ENCODE results near the gene PDZD2. TPM values are rescaled to one million over a fixed set of nuclear protein-coding genes. Genes with fewer than 3 reads are reported as not detected.
A peak's percentile ranks its signal among the peaks of the same experiment; 100 is the strongest.

PDZD2 gene
- total RNA-seq, 4 donors from 2014 or later, result 2.8 to 5.3 (median 4.0) TPM

- H3K27me3 ChIP-seq, result no peaks in the 10 kb centered on the region
- intact Hi-C loops (cut with DNase I; ENCODE audit: low total_unique reads) (no loop called here), in situ Hi-C loops (cut with MboI; ENCODE audit: low sequenced_read_pairs in 4 of 4) (no loop called here)
- H3K4me3 ChIP-seq, result no peak overlapping the region
- TF ChIP-seq POLR2A (IDR thresholded peaks at IDR 0.05) (no peak), CTCF (IDR thresholded peaks at IDR 0.05 in 4 of 5, conservative IDR thresholded peaks at IDR 0.05 in 1 of 5) (no peak)
- H3K9me3 ChIP-seq, result no peaks in the 10 kb centered on the region
- ATAC-seq (no peak), DNase-seq (no peak)
- no peak overlapping the region for H3K27ac ChIP-seq
- H3K36me3 ChIP-seq, result no peaks in the 10 kb centered on the region
- peaks cover 0 to 3% of the 10 kb centered on the region in 2 donors for H3K4me1 ChIP-seq
Observed at GRCh38 chr5:31937703-31938102, 298.8 kb downstream of the PDZD2 start.

GRCh38 chr5:31939151-31939550, 300.2 kb downstream of the PDZD2 start:
- DNase-seq (no peak), ATAC-seq (peak in 1 of 2 donors; percentile 11)
- Histone ChIP-seq H3K27ac (no peak overlapping the region), H3K4me3 (no peak overlapping the region), H3K36me3 (no peaks in the 10 kb centered on the region), H3K27me3 (no peaks in the 10 kb centered on the region), H3K9me3 (no peaks in the 10 kb centered on the region), H3K4me1 (peaks cover 0 to 3% of the 10 kb centered on the region in 2 donors)
- intact Hi-C loops (cut with DNase I; ENCODE audit: low total_unique reads) (no loop called here), in situ Hi-C loops (cut with MboI; ENCODE audit: low sequenced_read_pairs in 4 of 4) (no loop called here)
- no peak for TF ChIP-seq POLR2A (IDR thresholded peaks at IDR 0.05)
- TF ChIP-seq CTCF (IDR thresholded peaks at IDR 0.05 in 4 of 5, conservative IDR thresholded peaks at IDR 0.05 in 1 of 5), result no peak

- Histone ChIP-seq H3K27ac (no peak overlapping the region), H3K9me3 (no peaks in the 10 kb centered on the region), H3K36me3 (no peaks in the 10 kb centered on the region), H3K4me1 (peaks cover 0 to under 1% of the 10 kb centered on the region in 2 donors), H3K27me3 (no peaks in the 10 kb centered on the region), H3K4me3 (no peak overlapping the region)
- ATAC-seq (no peak), DNase-seq (no peak)
- intact Hi-C loops (cut with DNase I; ENCODE audit: low total_unique reads) (no loop called here), in situ Hi-C loops (cut with MboI; ENCODE audit: low sequenced_read_pairs in 4 of 4) (no loop called here)
- TF ChIP-seq CTCF (IDR thresholded peaks at IDR 0.05 in 4 of 5, conservative IDR thresholded peaks at IDR 0.05 in 1 of 5) (no peak), POLR2A (IDR thresholded peaks at IDR 0.05) (no peak)
Observed at GRCh38 chr5:31941151-31941755, 302.3 kb downstream of the PDZD2 start.

- DNase-seq, result no peak
- Histone ChIP-seq H3K9me3 (no peaks in the 10 kb centered on the region), H3K36me3 (no peaks in the 10 kb centered on the region), H3K27ac (no peak overlapping the region), H3K27me3 (no peaks in the 10 kb centered on the region), H3K4me3 (no peak overlapping the region), H3K4me1 (no peaks in the 10 kb centered on the region)
- in situ Hi-C loops (cut with MboI; ENCODE audit: low sequenced_read_pairs in 4 of 4), result no loop called here
- ATAC-seq, result no peak
- no peak for TF ChIP-seq POLR2A (IDR thresholded peaks at IDR 0.05)
- TF ChIP-seq CTCF (IDR thresholded peaks at IDR 0.05 in 4 of 5, conservative IDR thresholded peaks at IDR 0.05 in 1 of 5), result no peak
- intact Hi-C loops (cut with DNase I; ENCODE audit: low total_unique reads), result no loop called here
Observed at GRCh38 chr5:31942546-31942945, 303.6 kb downstream of the PDZD2 start.

Measured in gastrocnemius medialis (tissue), 4 donors.